Osteoblast (primary cell): Measurements from ENCODE around the gene PIP. TPM values are rescaled to one million over a fixed set of nuclear protein-coding genes. Genes with fewer than 3 reads are reported as not detected.
"Not testable (repeated sequence)": the region's sequence is repeated elsewhere in the genome, so short reads cannot be mapped to it uniquely, and the experiment has no call there.

Source experiments
- DNase-seq: peaks from one replicate; pipeline ENCODE4 v3.0.0; 2011; ENCODE audit warnings: low spot score, mixed read lengths; ENCODE audit not compliant: insufficient read length; ENCODE audit errors: missing footprints
- H2AFZ ChIP-seq: 2 replicates; pipeline ENCODE4 v1.6.0; 2011; ENCODE audit warnings: mild to moderate bottlenecking, low read length
- H3K27ac ChIP-seq: 2 replicates; pipeline ENCODE4 v1.5.1; 2011; ENCODE audit warnings: mild to moderate bottlenecking, low read depth, low read length, moderate library complexity
- H3K27me3 ChIP-seq: 2 replicates; pipeline ENCODE4 v1.6.0; 2012; ENCODE audit warnings: mild to moderate bottlenecking, control low read depth, inconsistent platforms, low read length, moderate library complexity; ENCODE audit not compliant: insufficient read depth
- H3K36me3 ChIP-seq: 2 replicates; pipeline ENCODE4 v1.5.1; 2011; ENCODE audit warnings: mild to moderate bottlenecking, low read length, control low read depth, moderate library complexity; ENCODE audit not compliant: insufficient read depth
- H3K4me1 ChIP-seq: 2 replicates; pipeline ENCODE4 v1.5.1; 2011; ENCODE audit warnings: mild to moderate bottlenecking, low read length, control low read depth, moderate library complexity; ENCODE audit not compliant: insufficient read depth
- H3K4me2 ChIP-seq: 2 replicates; pipeline ENCODE4 v1.6.0; 2011; ENCODE audit warnings: mild to moderate bottlenecking, low read length; ENCODE audit not compliant: insufficient read depth
- H3K4me3 ChIP-seq: fragments of 200-600 bp; sonication (generic); 3 replicates; pipeline ENCODE4 v1.5.1; 2012; ENCODE audit warnings: mild to moderate bottlenecking, low read length, inconsistent platforms; ENCODE audit not compliant: insufficient read depth
- H3K79me2 ChIP-seq: 2 replicates; pipeline ENCODE4 v1.6.0; 2012; ENCODE audit warnings: mild to moderate bottlenecking, low read length, control low read depth, inconsistent platforms; ENCODE audit not compliant: insufficient read depth
- H3K9me3 ChIP-seq: 2 replicates; pipeline ENCODE4 v1.5.1; 2011; ENCODE audit warnings: low read depth, low read length, control low read depth
- H4K20me1 ChIP-seq: 2 replicates; pipeline ENCODE4 v1.6.0; 2012; ENCODE audit warnings: mild to moderate bottlenecking, low read length, control low read depth; ENCODE audit not compliant: insufficient read depth
- total RNA-seq: library from RNA; depleted of rRNA; stranded (reverse); fragments of >200 nt; gene quantifications from 2 replicates; pipeline ENCODE4 v1.2.3, GENCODE V29; 2012
- TF ChIP-seq, protein P1 (sequence below): IDR thresholded peaks from 2 replicates; pipeline ENCODE4 v1.5.1; 2011; ENCODE audit warnings: mild to moderate bottlenecking, low read depth, low read length, moderate library complexity; ENCODE audit errors: extremely low read depth

PIP gene
- total RNA-seq, 1 donor, result not detected

DNA sequence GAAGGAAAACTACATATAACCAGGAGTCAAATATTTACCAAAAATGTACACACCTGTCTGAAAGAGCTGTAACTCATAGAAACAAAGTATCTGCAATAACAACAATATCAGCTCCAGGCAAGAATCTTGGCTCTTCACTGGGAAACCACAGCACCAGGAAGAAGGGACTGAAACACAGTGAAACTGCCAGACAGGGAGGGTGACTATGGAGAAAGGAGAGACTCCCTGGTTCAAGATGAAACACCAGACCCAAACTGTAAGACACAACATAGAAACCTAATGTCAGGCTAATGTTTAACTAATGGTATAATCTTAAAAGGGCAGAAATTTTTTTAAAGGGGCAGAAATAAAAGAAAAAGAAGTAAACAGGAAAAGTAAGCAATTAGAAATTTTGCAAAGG, 39.8 kb downstream of the PIP start:
- H3K36me3 ChIP-seq, result no peaks in the 10 kb centered on the region
- no peaks in the 10 kb centered on the region for H3K9me3 ChIP-seq
- H3K4me3 ChIP-seq, result no peak overlapping the region
- H3K4me2 ChIP-seq, result no peak overlapping the region
- no peaks in the 10 kb centered on the region for H3K27me3 ChIP-seq
- H4K20me1 ChIP-seq, result no peaks in the 10 kb centered on the region
- no peak overlapping the region for H2AFZ ChIP-seq
- no peaks in the 10 kb centered on the region for H3K79me2 ChIP-seq
- no peak overlapping the region for H3K27ac ChIP-seq
- DNase-seq, result peak; percentile 56
- TF ChIP-seq, protein P1, sequence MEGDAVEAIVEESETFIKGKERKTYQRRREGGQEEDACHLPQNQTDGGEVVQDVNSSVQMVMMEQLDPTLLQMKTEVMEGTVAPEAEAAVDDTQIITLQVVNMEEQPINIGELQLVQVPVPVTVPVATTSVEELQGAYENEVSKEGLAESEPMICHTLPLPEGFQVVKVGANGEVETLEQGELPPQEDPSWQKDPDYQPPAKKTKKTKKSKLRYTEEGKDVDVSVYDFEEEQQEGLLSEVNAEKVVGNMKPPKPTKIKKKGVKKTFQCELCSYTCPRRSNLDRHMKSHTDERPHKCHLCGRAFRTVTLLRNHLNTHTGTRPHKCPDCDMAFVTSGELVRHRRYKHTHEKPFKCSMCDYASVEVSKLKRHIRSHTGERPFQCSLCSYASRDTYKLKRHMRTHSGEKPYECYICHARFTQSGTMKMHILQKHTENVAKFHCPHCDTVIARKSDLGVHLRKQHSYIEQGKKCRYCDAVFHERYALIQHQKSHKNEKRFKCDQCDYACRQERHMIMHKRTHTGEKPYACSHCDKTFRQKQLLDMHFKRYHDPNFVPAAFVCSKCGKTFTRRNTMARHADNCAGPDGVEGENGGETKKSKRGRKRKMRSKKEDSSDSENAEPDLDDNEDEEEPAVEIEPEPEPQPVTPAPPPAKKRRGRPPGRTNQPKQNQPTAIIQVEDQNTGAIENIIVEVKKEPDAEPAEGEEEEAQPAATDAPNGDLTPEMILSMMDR, result no peak
- no peaks in the 10 kb centered on the region for H3K4me1 ChIP-seq

DNA sequence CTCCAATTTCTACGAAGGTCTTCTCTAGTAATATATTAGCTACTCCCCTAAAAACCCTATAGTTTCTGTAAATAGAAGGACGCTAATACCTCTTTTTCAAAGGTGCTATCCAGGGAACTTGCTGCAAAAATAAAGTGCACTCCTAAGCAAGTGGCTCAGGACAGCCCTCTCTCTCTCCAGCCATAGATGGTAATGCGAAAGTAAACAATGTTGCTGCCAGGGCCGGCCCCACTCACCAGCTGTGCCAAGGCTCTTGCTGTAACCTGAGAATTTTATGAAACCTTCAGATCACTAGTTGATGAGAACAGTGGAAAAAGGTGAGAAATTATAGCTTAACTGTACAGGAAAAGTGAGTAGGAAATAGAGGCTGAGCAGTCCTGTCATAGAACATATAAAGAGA, 40.5 kb downstream of the PIP start:
- H4K20me1 ChIP-seq, result no peaks in the 10 kb centered on the region
- no peaks in the 10 kb centered on the region for H3K36me3 ChIP-seq
- H3K9me3 ChIP-seq, result no peaks in the 10 kb centered on the region
- peak overlapping the region; percentile 57 for H3K4me3 ChIP-seq
- TF ChIP-seq, protein P1, result no peak
- H3K27me3 ChIP-seq, result no peaks in the 10 kb centered on the region
- DNase-seq, result peak; percentile 18
- H3K4me2 ChIP-seq, result peak overlapping the region; percentile 62
- no peaks in the 10 kb centered on the region for H3K79me2 ChIP-seq
- H3K27ac ChIP-seq, result no peak overlapping the region
- no peaks in the 10 kb centered on the region for H3K4me1 ChIP-seq
- H2AFZ ChIP-seq, result peak overlapping the region; percentile 53

DNA sequence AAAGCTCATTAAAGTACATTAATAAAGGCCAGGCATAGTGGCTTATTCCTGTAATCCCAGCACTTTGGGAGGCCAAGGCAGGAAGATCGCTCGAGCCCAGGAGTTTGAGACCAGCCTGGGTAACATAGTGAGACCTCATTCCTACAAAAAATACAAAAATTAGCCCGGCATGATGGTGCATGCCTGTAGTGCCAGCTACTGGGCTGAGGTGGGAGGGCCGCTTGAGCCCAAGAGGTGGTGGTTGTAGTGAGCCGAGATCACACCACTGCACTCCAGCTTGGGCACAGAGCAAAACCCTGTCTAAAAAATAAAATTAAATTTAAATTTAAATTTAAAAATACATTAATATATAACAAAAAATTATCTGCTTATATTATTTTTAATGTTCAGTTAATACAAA, 44.3 kb downstream of the PIP start:
- Histone ChIP-seq H3K9me3 (peaks cover 2% of the 10 kb centered on the region), H3K4me1 (no peaks in the 10 kb centered on the region), H3K4me2 (no peak overlapping the region), H3K27ac (no peak overlapping the region), H4K20me1 (no peaks in the 10 kb centered on the region), H3K4me3 (no peak overlapping the region), H3K79me2 (no peaks in the 10 kb centered on the region), H3K27me3 (no peaks in the 10 kb centered on the region), H3K36me3 (no peaks in the 10 kb centered on the region), H2AFZ (no peak overlapping the region)
- DNase-seq, result no peak
- TF ChIP-seq, protein P1, result no peak

DNA sequence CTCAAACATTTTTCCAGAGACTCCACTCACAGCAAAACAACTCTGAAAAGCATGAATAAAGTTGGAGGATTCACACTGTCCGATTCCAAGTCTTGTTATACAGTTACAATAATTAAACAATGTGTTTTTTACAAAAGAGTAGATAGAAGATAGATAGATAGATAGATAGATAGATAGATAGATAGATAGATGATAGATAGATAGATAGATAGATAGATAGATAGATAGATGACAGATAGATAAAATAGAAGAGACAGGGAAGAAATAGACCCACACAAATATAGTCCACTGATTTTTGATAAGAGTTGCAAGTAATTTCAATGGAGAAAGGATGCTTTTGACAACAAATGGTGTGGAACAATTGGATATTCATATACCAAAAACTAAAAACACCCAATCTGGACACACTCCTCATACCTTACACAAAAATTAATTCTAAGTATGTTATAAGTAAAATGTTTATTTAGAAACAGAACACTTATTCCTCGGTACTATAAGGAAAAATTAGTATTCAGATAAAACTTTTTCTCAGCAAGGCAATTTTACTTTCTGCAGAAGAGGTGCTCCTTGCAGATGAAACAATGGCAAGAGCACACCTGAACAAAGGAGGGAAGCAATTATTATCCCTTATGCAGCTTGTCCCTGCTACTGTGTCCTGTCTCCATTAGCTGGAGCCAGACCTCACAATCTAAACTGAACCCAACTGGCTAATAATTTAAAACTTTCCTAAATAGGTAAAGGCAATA, 45.7 kb downstream of the PIP start:
- no peaks in the 10 kb centered on the region for H3K79me2 ChIP-seq
- no peak overlapping the region for H3K4me2 ChIP-seq
- peaks cover 2% of the 10 kb centered on the region for H3K9me3 ChIP-seq
- H3K27ac ChIP-seq, result no peak overlapping the region
- DNase-seq, result no peak
- no peak overlapping the region for H2AFZ ChIP-seq
- H3K36me3 ChIP-seq, result no peaks in the 10 kb centered on the region
- H3K27me3 ChIP-seq, result no peaks in the 10 kb centered on the region
- TF ChIP-seq, protein P1, result no peak
- H4K20me1 ChIP-seq, result no peaks in the 10 kb centered on the region
- no peak overlapping the region for H3K4me3 ChIP-seq
- no peaks in the 10 kb centered on the region for H3K4me1 ChIP-seq

DNA sequence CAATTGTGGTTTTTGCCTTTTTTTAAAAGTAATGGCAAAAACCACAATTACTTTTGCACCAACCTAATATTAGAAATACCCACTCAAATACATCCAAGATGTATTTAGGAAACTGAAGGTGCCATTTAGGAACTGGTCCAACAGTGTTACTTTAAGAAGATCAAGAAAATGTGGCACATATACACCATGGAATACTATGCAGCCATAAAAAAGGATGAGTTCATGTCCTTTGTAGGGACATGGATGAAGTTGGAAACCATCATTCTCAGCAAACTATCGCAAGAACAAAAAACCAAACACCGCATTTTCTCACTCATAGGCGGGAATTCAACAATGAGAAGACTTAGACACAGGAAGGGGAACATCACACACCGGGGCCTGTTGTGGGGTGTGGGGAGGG, 48.9 kb downstream of the PIP start:
- not testable (repeated sequence) for H3K36me3 ChIP-seq, H3K27ac ChIP-seq, DNase-seq, H3K4me2 ChIP-seq, H3K4me1 ChIP-seq, H3K4me3 ChIP-seq, H3K79me2 ChIP-seq, H4K20me1 ChIP-seq, H3K27me3 ChIP-seq, H3K9me3 ChIP-seq, H2AFZ ChIP-seq
